ENCODE data around the gene KMT2B.
"Not testable (repeated sequence)": the region's sequence is repeated elsewhere in the genome, so short reads cannot be mapped to it uniquely, and the experiment has no call there.

KMT2B gene

DNA sequence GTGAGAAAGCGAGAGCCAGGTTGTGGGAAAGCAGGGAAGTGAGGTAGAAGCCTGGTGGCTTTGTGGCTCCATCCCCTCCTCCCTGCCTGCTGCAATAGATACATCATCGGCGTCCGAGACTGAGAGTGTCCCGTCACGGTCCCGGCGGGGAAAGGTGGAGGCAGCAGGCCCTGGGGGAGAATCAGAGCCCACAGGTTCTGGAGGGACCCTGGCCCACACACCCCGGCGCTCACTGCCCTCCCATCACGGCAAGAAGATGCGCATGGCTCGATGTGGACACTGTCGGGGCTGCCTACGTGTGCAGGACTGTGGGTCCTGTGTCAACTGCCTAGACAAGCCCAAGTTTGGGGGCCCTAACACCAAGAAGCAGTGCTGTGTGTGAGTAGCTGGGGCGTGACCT is 5.1 kb downstream of the KMT2B start:
- no peak for TF ChIP-seq CTCF (IDR thresholded peaks at IDR 0.05; ENCODE audit: control extremely low read depth, extremely low read depth, low read depth, missing control alignments)
- ChIA-PET CTCF (interaction anchor here (1.0 to 3.0 kb wide), 2 partner anchors 13 to 17 kb away, joined by 3 to 20 read pairs; no protein-coding TSS in a partner anchor), POLR2A (interaction anchor here (0.7 to 1.8 kb wide), 3 partner anchors 11 to 21 kb away, joined by 3 to 15 read pairs (median 7); no protein-coding TSS in a partner anchor)

GRCh38 chr19:35723671-35724070 is 5.9 kb downstream of the KMT2B start:
- POLR2A ChIA-PET: interaction anchor here (0.7 to 1.8 kb wide), 4 partner anchors 9 to 20 kb away, joined by 3 to 15 read pairs (median 6); no protein-coding TSS in a partner anchor
- TF ChIP-seq CTCF (IDR thresholded peaks at IDR 0.05; ENCODE audit: control extremely low read depth, extremely low read depth, low read depth, missing control alignments): no peak
- CTCF ChIA-PET: interaction anchor here (0.9 to 3.0 kb wide), 3 partner anchors 12 to 29 kb away, joined by 3 to 20 read pairs (median 5); no protein-coding TSS in a partner anchor
- no peak for DNase-seq (ENCODE audit: extremely low spot score)

More for the DNA sequence above, 5.1 kb downstream of the KMT2B start:
- no peak for DNase-seq (ENCODE audit: extremely low spot score)

DNA sequence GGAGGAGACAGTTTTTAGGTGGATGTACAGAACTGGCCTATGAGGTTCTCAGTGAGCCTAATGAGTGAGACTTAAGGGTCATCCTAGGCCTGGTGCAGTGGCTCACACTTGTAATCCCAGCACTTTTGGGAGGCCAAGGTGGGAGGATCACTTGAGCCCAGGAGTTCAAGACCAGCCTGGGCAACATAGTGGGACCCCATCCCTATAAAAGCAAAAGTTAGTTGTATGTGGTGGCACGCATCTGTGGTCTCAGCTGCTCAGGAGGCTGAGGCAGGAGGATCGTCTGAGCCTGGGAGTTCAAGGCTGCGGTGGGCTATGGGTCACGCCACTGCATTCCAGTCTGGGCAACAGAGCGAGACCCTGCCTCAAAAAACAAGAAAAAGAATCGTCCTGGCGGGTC is 6.3 kb downstream of the KMT2B start:
- ChIA-PET POLR2A (interaction anchor here (0.5 to 1.8 kb wide), 8 partner anchors 8 to 30 kb away, joined by 3 to 7 read pairs (median 4); partner anchors contain the start of gene LIN37), CTCF (interaction anchor here (0.9 to 3.0 kb wide), 2 partner anchors 12 to 30 kb away, joined by 5 to 20 read pairs; no protein-coding TSS in a partner anchor)
- not testable (repeated sequence) for DNase-seq (ENCODE audit: extremely low spot score)

DNA sequence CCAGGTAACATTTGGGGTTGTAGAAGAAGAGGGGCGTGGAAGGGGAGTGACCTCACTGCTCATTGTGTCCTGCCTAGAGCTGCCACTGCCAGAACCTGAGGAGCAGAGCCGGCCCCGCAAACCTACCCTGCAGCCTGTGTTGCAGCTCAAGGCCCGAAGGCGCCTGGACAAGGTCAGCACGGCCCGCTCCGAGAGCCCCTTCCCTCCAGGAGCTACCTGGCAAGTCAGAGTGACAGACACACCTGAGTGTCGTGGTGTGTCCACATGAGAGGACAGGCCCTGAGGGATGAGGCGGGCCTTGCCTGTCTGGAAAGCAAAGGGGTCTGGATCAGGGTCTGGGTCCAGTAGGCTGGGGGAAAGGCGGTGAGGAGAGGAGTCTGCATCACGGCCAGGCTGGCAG is 6.8 kb downstream of the KMT2B start:
- TF ChIP-seq CTCF (IDR thresholded peaks at IDR 0.05; ENCODE audit: control extremely low read depth, extremely low read depth, low read depth, missing control alignments): no peak
- ChIA-PET CTCF (interaction anchor here (3.0 kb wide), 1 partner anchor 11 kb away, joined by 20 read pairs; no protein-coding TSS in a partner anchor), POLR2A (interaction anchor here (0.5 to 1.8 kb wide), 6 partner anchors 13 to 30 kb away, joined by 3 to 6 read pairs (median 3); partner anchors contain the start of gene LIN37)
- DNase-seq (ENCODE audit: extremely low spot score): no peak

DNA sequence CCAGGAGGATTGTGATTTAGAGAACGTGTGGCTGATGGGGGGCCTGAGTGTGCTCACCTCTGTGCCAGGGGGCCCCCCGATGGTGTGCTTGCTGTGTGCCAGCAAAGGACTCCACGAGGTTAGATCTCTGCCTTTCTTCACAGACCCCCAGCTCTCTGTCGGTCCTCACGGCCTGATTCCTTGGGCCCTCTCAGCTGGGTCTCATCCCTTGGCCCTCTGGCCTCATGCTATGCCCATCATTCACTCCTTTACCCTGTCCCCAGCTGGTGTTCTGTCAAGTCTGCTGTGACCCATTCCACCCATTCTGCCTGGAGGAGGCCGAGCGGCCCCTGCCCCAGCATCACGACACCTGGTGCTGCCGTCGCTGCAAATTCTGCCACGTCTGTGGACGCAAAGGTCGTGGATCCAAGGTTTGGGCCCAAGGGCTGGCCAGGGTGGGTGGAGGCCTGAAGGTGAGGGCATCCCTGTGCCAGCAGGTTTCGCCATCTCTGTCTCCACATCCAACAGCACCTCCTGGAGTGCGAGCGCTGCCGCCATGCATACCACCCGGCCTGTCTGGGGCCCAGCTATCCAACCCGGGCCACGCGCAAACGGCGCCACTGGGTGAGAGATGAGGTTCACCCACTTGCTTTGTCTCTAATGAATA is 7.5 kb downstream of the KMT2B start:
- TF ChIP-seq CTCF (IDR thresholded peaks at IDR 0.05; ENCODE audit: control extremely low read depth, extremely low read depth, low read depth, missing control alignments): no peak
- CTCF ChIA-PET: interaction anchor here (3.0 kb wide), 1 partner anchor 10 kb away, joined by 20 read pairs; no protein-coding TSS in a partner anchor
- no peak for DNase-seq (ENCODE audit: extremely low spot score)
- POLR2A ChIA-PET: interaction anchor here (1.8 to 4.3 kb wide), 2 partner anchors 15 to 28 kb away, joined by 4 to 20 read pairs; no protein-coding TSS in a partner anchor

DNA sequence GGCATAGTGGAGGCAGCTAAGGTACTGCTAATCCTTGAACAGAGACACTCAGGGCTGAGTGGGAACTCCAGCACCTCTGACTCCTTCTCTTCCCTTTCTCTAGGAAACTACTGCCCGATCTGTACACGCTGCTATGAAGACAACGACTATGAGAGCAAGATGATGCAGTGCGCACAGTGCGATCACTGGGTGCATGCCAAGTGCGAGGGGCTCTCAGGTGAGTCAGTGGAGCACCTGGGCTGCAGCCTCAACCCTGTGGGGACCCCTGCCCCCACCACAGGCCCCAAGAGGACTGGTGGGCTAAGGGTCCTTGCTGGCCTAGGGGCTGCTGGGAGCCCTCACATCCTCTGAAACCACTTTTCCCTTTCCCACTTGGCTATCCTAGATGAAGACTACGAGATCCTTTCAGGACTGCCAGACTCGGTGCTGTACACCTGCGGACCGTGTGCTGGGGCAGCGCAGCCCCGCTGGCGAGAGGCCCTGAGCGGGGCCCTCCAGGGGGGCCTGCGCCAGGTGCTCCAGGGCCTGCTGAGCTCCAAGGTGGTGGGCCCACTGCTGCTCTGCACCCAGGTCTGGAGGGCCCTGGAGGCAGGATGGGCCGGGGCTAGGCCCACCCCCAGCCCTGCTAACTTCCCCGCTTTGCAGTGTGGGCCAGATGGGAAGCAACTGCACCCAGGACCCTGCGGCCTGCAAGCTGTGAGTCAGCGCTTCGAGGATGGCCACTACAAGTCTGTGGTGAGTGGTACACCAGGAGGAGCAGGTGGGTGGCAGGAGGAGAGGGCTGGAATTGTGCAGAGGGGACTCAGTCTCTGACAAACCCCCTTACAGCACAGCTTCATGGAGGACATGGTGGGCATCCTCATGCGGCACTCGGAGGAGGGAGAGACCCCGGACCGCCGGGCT is 9.5 kb downstream of the KMT2B start:
- no peak for TF ChIP-seq CTCF (IDR thresholded peaks at IDR 0.05; ENCODE audit: control extremely low read depth, extremely low read depth, low read depth, missing control alignments)
- POLR2A ChIA-PET: interaction anchor here (0.5 to 4.3 kb wide), 3 partner anchors 10 to 393 kb away, joined by 3 to 20 read pairs (median 5); no protein-coding TSS in a partner anchor
- DNase-seq (ENCODE audit: extremely low spot score): no peak
- CTCF ChIA-PET: interaction anchor here (0.8 to 1.5 kb wide), 5 partner anchors 10 to 70 kb away, joined by 3 to 5 read pairs (median 3); partner anchors contain the start of gene IGFLR1

Data from GM10248 (cell line).